GM18868 (cell line): ENCODE data around the gene CPEB3.

ENCODE experiments used
- ATAC-seq: cut with Tn5 transposase; IDR thresholded peaks from one replicate; pipeline ENCODE4 v1.9.1; 2021; ENCODE audit warnings: mild to moderate bottlenecking, moderate library complexity; ENCODE audit not compliant: unreplicated experiment

Gene CPEB3

GRCh38 chr10:92110039-92110794, 180.7 kb downstream of the CPEB3 start:
- ATAC-seq, result no peak

GRCh38 chr10:92108747-92109146, 182.1 kb downstream of the CPEB3 start:
- no peak for ATAC-seq

GRCh38 chr10:92108120-92108519, 182.8 kb downstream of the CPEB3 start:
- no peak for ATAC-seq

GRCh38 chr10:92103376-92104090, 187.3 kb downstream of the CPEB3 start:
- ATAC-seq, result no peak

GRCh38 chr10:92102601-92103213, 188.2 kb downstream of the CPEB3 start:
- ATAC-seq, result no peak

GRCh38 chr10:92094960-92095359, 195.9 kb downstream of the CPEB3 start:
- ATAC-seq, result no peak

- peak; percentile 75 for ATAC-seq
Observed at GRCh38 chr10:92091965-92092364, 198.9 kb downstream of the CPEB3 start.

- ATAC-seq, result peak; percentile 82
Observed at GRCh38 chr10:92087750-92088395, 203.0 kb downstream of the CPEB3 start.

GRCh38 chr10:92082583-92083280, 208.1 kb downstream of the CPEB3 start:
- no peak for ATAC-seq

- no peak for ATAC-seq
Observed at GRCh38 chr10:92081641-92082040, 209.2 kb downstream of the CPEB3 start.

- ATAC-seq, result no peak
Observed at GRCh38 chr10:92080244-92080643, 210.6 kb downstream of the CPEB3 start.

GRCh38 chr10:92079003-92079402, 211.9 kb downstream of the CPEB3 start:
- ATAC-seq, result no peak

GRCh38 chr10:92076722-92077121, 214.2 kb downstream of the CPEB3 start:
- no peak for ATAC-seq

GRCh38 chr10:92075829-92076228, 215.0 kb downstream of the CPEB3 start:
- ATAC-seq, result no peak

GRCh38 chr10:92074126-92074887, 216.6 kb downstream of the CPEB3 start:
- no peak for ATAC-seq

GRCh38 chr10:92068900-92069299, 222.0 kb downstream of the CPEB3 start:
- no peak for ATAC-seq

- no peak for ATAC-seq
Observed at GRCh38 chr10:92066386-92066785, 224.5 kb downstream of the CPEB3 start.

- ATAC-seq, result no peak
Observed at GRCh38 chr10:92064506-92064905, 226.4 kb downstream of the CPEB3 start.

GRCh38 chr10:92062273-92062672, 228.6 kb downstream of the CPEB3 start:
- no peak for ATAC-seq

GRCh38 chr10:92054807-92055206, 236.1 kb downstream of the CPEB3 start:
- no peak for ATAC-seq
